NOMO-1 treated with DMSO at 0.1 percent for 48 hours (cell line): ENCODE results near the gene CERS6.

Experiments
- DNase-seq: peaks from one replicate; lab custom pipeline; 2025; ENCODE audit not compliant: unreplicated experiment; lab: John Stamatoyannopoulos, UW

Gene CERS6

GRCh38 chr2:168692132-168692744 lies 236.2 kb downstream of the CERS6 start:
- no peak for DNase-seq

- DNase-seq, result no peak
Measured at GRCh38 chr2:168694173-168694572, 238.1 kb downstream of the CERS6 start.

- no peak for DNase-seq
Measured at GRCh38 chr2:168694866-168695265, 238.8 kb downstream of the CERS6 start.

GRCh38 chr2:168697668-168698121 lies 241.6 kb downstream of the CERS6 start:
- DNase-seq, result no peak

DNA sequence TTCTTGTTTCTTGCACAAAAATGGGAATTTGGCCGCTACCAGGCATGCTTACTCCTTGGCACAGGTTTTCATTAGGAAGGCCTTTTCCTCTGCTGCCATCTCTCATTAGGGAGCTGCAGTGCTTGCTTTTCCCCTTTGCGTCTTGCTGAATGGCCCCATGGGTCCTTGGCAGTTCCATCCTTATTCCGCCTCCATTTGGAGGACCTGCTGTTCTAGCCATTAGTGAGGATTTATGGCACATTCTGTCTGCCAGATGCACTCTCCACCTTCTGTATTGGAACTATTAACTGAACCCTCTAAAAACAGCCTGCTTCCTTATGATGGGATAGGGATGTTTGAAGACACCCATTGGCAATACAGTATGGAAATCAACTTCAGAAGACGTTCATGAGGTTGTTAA lies 242.9 kb downstream of the CERS6 start:
- no peak for DNase-seq

GRCh38 chr2:168699844-168700417 lies 243.9 kb downstream of the CERS6 start:
- DNase-seq, result no peak

- no peak for DNase-seq
Measured at GRCh38 chr2:168700615-168701245, 244.7 kb downstream of the CERS6 start.

DNA sequence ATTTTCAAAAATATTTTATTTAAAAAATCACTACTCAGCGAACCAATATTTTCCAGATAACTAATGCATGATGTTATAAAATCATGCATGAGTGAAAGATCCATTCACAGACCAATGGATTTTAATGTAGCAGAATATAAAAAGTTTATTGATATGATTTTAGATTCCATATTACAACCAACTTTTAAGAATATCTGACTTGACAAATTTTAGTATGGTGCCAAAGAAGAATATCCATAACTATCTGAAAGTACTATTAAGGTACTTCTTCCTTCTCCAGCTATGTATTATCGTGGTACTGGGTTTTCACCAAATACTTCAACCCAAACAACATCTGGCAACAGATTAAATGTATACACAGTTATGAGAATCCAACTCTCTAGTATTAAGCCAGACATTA lies 246.5 kb downstream of the CERS6 start:
- no peak for DNase-seq

DNA sequence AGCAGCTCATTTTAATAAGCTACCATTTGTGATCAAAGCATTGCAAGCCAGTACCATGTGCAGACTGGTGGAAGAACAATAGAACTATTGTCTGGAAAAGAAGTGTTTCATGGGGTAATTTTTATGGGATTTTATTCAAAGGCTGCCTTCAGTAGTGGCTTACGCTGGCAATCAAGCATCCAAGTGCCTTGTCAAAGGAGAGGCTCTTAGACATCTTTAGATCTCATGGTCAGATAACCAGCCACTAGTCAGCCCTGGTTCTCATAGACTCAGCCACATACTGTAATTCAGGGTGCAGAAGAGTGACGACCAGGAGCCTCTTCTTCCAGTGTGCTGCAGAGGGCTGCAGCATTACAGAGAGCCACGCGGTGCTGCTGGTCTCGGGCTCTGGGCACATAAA lies 247.9 kb downstream of the CERS6 start:
- no peak for DNase-seq

- DNase-seq, result peak; percentile 18
Measured at GRCh38 chr2:168705534-168706470, 249.7 kb downstream of the CERS6 start.

GRCh38 chr2:168706806-168707205 lies 250.7 kb downstream of the CERS6 start:
- no peak for DNase-seq

GRCh38 chr2:168708080-168708479 lies 252.0 kb downstream of the CERS6 start:
- no peak for DNase-seq

DNA sequence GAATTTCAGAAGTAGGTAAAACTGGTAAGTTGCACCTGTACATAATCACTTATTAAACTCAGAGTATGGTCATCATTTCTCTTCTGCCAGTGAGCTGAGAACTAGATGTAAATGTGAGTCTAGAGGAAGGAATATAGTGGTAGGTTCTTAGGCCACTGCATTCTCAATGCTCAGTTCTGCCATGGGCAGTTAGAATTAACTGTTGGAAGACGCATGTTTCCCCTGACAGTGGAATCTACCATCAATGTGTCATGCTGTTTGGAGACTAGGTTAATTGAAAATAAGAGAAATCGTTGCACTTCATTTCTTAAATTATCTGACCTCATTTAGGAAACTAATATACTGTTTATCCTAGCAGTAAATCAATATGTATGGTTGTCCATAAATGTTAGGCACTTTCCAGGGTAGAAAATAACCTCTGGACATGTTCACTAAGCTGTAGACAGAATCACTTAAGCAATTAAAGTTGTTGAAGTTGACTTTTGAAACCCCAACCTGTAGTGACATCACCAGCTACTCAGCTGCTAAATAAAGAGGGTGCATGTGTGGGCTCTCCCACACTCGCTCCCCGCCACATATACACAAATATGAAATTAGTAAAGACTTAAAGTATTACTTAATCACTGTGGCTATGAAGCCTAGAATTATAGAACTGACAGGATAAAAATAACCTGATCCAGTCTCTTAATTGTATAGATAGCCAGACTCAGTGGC lies 254.8 kb downstream of the CERS6 start:
- no peak for DNase-seq

DNA sequence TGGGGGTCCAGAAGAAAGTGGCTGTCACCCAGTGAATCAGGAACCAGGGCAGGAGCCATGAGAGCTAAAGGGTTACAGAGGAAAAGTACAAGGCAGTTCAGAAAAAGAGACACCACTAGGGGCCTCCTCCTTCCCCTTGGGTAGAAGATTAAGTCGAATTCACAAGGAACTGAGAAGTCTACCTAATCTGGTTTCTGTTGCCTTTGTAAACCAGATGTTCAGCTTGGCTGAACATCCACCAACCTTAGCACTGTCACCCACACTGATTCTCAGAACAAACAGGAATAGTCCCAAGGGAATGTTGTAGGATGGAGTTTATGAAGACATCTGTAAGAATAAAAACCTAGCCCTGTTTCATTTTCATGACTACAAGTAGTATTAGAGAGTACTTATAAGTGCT lies 256.0 kb downstream of the CERS6 start:
- DNase-seq, result peak; percentile 1

GRCh38 chr2:168713325-168713724 lies 257.3 kb downstream of the CERS6 start:
- no peak for DNase-seq

GRCh38 chr2:168715849-168716248 lies 259.8 kb downstream of the CERS6 start:
- no peak for DNase-seq

DNA sequence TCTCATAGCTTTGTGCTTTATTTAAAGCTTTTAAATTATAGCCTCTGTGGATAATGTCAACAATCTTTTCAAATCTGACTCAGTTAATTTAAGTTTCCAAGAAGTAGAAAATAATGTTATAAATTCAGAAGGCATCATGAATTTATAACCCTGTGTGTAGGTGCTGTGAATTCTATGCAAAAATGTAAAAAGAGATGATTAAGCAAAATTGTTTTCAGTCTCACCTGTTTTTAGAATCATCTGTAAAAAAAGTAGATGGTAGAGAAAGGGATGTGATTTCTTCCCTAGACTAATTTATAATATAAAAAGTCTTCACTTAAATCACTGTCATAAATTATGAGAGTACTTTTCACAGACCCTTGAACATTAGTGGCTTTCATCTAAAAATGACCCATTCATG lies 260.8 kb downstream of the CERS6 start:
- DNase-seq, result no peak

DNA sequence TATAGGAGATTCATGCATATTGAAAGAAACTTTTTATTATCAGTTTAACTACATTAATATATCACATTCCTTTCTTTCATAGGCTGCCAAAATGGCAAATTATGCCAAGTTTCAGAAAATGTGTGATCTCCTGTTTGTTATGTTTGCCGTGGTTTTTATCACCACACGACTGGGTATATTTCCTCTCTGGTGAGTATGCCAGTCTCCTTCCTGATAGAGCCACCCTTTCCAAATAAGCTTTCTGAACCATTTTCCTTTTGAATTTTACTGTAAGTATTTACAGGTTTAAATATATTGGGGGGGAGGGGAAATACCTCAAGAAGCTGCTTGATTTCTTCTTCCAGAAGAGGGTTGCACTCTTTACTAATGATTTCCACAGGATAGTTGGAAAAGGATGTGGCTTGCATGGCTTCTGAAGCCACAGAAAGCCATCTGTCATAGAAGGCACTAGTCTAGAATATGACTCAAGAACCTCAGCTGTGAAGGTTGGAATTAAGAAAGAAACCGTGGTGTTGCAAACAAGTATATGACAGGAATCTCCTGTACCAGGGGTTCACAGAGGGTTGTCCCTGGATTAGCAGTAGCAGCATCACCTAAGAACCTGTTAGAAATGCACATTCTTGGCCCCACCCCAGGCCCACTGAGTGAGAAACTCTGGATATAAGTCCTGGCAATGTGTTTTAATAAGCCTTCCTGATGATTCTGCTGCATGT lies 261.9 kb downstream of the CERS6 start:
- DNase-seq, result no peak

GRCh38 chr2:168718622-168719021 lies 262.6 kb downstream of the CERS6 start:
- no peak for DNase-seq

GRCh38 chr2:168719446-168719845 lies 263.4 kb downstream of the CERS6 start:
- no peak for DNase-seq
